Stimulated activated CD4-positive, alpha-beta T cell treated with anti-CD3 and anti-CD28 coated beads, TNF-alpha, amount 100 ng/mL, for 4 hours (primary cell): ENCODE data around the gene SERPINA9.
A peak's percentile ranks its signal among the peaks of the same experiment; 100 is the strongest.
"Not testable (repeated sequence)": the region's sequence is repeated elsewhere in the genome, so short reads cannot be mapped to it uniquely, and the experiment has no call there.

ENCODE experiments used
- DNase-seq, 3 experiments: peaks; one replicate each; pipeline ENCODE4 v3.0.0-alpha.2; 2020; ENCODE audit warnings: low read depth in 3 of 3

SERPINA9 gene

DNA sequence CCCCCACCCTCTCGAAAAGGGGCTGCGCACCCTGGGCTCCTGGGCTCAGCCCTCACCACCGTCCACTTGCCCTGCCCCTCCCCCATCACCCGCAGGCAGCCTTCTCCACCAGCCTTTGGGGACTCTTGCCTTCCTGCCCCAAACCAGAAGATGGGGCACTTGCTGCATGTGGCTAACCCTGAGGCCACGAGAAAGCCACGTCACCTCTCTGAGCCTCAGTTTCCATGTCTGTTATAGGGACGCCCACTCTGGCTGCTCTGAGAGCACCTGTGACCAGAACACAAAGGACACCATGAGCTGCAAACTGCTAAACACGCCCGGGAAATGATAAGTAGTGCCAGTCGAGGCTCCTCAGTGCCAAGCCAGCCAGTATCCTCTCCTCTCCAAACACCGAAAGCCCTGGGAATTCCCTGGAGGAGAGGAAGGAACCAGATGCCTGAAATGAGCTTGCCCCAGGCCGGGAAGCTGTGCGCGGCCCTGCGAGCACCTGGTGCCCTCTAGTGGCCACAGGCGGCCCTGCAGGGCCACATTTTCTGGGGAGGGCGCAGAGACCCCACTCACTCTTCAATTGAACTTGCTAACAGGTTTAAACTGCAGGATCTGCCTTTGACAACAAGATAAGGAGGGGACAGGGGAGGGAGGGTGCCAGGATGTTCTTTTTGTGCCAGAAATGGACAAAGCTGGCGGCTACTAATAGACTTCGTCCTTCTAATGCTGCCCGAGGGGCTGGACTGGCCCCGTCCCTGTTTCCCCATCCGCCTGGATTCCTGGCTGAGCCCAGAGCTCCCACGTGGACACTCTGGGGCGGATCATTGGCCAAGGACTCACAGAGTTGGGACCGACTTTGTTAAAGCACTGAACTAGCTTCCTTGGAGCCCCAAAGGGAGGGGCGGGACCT lies 10.2 kb upstream of the SERPINA9 start:
- peak in 1 of 3 experiments; percentile 31 for DNase-seq

DNA sequence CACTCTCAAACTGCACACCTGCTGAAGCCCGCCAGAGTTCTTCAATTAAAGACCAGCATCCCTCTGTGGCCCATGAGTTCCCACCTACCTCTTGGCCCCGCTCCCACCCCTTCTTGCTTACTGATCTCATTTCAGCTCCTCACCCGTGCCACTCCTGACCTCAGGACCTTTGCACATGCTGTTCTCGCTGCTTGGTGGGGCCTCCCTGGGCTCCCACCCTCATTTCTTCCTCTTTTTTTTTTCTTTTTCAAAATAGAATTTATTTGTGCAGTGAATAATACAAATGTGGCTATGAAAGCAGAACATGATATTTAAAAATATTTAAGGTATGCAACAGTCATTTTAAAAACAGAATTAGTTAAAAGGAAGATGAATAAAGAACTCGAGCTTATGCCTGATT lies 8.5 kb upstream of the SERPINA9 start:
- DNase-seq = no peak

DNA sequence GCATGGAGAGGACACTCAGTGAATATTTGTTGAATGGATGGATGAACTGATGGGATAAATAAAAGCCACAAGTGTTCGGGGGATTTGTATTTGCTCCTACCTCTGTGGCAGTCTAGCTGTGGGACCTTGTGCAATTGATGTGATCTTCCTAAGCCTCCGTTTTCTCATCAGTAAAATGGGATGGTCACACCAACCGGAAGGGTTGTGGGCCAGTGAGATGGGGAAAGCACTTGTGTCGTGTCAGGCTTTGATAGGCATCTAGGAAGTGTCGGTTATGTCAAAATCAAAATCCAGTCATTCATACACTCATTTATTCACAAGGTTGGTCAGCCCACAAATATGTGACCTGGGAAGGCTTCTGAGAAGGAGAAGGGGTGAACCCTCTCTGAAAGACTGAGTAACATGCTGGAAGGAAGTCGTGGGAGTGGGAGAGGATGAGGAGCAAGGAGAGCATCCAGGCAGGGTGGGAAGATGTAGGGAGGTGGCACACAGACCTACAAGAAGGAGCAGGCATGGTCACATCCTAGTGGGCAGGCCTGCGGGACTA lies 7.8 kb upstream of the SERPINA9 start:
- DNase-seq = no peak

DNA sequence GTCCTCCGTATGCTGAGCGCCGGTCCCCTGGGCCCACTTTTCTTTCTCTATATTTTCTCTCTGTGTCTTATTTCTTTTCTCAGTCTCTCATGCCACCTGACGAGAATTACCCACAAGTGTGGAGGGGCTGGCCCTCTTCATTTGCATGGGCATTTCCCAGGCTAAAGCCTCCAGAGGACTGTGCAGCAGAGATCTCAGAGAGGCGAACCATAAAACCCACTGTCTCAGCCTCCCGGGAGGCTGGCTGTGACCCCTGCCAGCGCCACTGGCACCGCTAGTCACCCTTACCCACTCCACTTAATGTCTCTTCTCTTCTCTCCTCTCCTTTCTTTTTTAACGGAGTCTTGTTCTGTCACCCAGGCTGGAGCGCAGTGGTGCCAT lies 7.1 kb upstream of the SERPINA9 start:
- DNase-seq = no peak

DNA sequence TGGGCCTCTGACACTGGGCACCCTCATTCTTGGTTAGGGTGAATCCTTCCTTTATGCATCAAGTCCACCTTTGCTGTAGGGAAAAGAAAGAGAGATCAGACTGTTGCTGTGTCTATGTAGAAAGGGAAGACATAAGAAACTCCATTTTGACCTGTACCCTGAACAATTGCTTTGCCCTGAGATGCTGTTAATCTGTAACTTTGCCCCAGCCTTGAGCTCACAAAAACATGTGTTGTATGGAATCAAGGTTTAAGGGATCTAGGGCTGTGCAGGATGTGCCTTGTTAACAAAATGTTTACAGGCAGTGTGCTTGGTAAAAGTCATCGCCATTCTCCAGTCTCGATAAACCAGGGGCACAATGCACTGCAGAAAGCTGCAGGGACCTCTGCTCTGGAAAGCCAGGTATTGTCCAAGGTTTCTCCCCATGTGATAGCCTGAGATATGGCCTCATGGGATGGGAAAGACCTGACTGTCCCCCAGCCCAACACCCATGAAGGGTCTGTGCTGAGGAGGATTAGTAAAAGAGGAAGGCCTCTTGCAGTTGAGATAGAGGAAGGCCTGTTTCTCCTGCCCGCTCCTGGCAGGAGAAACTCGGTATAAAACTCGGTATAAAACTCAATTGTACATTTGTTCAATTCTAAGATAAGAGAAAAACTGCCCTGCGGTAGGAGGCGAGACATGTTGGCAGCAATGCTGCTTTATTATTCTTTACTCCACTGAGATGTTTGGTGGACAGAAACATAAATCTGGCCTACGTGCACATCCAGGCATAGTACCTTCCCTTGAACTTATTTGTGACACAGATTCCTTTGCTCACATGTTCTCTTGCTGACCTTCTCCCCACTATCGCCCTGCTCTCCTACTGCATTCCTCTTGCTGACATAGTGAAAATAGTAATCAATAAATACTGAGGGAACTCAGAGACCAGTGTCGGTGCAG lies 6.4 kb upstream of the SERPINA9 start:
- DNase-seq = not testable (repeated sequence)

DNA sequence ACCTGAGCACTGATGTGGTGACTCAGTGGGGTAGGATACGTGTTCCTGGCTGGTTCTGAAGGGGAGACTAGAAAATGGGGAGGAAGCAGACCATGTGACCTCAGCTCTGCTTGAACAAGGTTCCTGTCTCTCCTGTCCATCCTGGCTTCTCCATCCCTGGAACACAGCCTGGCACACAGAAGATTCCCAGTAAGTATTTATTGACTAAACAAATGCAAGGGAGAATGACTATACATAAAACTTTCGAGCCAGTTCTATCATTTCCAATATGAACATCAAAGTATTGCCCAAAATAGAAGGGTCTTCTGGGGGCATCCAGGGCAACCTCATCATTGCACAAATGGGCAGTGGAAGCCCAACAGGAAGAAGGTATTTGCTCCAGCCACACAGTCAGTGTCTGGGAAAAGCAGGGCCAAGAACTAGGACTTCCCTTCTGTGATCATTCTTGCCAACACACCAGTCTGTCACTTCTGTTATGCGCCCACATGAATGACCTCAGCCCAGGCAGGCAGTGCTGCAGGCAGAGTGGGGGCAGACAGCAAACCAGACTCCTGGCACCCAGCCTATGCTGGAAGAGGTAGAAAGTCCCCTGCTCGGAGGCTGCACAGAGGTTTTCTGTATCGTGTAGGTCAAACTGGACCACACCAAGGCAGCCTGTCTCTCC lies 5.6 kb upstream of the SERPINA9 start:
- no peak for DNase-seq

DNA sequence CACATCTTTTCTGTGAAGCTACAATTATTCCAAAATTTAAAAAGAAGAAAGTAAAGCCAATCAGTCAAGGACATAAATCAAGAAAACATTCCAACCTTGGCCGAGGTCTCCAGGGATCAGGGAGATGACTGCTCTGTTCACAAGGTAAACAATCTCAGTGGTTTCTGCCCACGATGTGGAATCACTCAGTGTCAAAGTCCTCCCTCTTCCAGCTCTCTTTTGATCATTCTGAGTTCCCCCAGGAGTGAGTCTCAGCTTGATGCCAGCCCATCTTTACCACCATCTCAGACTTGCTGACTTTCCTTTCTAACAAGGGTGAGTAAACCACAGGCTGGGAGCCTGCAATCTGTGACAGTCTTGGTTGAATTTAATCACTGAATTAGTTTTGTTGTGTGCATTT lies 4.8 kb upstream of the SERPINA9 start:
- no peak for DNase-seq

DNA sequence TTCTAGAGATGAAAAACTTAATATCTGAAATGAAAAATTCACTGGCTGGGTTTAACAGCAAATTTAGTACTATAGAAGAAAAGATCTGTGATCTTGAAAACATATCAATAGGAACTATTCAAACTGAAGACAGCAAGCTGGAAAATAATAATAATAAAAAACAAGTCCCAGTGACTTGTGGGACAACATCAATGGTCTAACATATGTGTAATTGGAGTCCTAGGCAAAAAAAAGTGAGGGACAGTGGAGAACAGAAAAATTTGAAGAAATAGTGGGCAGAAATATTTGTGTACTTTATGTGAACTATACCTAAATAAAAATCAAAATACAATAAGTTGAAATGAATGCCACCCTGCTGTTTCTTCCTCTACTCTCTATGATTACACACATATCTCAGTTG lies 2.4 kb upstream of the SERPINA9 start:
- DNase-seq = no peak

DNA sequence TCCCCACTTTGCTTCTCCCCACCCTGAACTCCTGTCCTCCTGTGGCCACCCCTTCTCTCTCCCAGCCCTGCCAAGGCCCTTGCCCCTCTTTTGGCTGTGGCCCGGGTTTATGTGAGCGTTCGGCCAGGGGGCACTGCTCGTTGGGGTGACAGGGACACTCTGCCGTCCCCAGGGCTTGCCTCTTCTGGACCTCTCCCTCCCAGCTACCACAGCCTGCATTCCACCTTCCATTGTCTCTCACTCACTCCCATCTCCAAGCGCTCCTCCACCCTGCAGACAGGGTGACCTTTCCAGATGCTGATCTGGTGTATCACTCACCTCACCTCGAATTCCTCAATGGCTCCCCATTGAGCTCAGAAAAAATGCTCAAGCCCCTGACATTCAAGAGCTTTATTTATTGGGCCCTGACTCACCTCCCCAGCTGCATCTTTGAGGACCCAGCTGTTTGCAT lies 1.4 kb downstream of the SERPINA9 start:
- DNase-seq = no peak

DNA sequence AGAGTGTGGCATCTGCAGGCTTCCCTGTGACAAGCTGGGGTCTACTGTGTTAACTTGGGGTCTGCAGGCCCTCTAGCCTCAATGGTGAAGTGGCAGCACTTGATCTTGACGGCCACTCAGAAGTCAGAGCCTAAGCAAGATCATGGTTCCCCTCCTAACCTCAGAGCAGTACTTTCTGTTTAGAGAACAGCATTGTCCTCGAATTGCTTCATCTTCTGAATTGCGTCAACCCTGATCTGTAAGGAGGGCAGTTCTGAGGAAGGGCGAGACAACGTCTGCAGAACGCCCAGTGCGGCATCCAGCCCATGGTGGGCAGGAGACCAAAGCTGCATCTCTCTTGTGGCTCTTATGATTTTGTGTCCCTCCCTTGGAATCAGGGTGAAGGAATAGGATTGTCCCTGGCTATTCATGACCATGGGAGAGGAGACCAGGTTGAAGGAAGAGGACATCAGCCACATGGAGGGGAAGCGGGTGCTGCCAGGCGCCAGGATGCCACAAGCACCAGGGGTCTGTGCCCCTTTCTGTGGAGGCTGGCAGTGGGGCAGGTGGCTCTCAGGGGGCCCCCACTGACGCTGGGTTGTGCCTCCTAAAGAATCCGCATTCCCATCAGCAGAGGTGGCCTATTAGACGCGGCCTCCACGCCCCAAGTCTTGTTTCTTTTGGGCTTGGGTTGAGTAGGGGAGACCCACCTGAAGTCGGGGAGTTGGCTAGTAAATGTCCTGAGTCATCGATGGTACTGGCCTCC lies 2.2 kb downstream of the SERPINA9 start:
- no peak for DNase-seq

DNA sequence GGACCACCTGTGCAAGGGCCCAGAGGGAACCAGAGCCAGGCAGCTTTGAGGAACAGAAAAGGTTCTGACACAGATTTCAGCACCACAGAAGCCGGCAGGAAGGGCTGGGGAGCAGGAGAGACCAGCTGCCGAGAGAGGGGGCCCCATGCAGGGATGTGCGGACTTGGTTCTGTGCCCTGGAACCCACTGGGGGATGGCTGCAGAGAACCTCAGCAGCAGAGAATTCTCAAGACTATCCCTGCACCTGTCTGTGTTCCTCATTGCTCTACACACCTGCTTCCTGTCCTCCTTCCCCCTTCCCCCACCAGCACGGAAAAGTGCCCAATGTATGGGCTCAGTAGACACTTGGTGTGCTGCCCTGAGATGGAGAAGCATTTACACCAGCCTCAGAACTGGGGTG lies 3.2 kb downstream of the SERPINA9 start:
- DNase-seq = no peak

DNA sequence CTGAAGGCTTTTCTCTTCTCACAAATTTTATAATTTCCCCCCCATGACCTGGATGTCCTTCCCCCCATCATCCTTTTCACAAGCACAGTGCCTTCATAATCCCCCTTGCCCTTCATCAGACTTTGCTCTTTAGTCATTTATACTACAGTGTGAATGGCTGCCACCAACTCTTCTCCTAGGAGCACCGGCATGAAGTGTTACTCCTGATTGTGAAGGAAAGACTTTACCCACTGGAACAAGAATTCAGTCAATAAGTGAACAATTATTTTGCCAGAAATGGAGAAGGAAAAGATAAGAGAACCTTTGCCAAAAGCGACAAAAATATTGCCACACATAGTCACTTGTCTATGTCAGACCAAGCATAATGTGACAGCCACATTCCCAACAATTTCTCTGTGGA lies 5.0 kb downstream of the SERPINA9 start:
- no peak for DNase-seq

DNA sequence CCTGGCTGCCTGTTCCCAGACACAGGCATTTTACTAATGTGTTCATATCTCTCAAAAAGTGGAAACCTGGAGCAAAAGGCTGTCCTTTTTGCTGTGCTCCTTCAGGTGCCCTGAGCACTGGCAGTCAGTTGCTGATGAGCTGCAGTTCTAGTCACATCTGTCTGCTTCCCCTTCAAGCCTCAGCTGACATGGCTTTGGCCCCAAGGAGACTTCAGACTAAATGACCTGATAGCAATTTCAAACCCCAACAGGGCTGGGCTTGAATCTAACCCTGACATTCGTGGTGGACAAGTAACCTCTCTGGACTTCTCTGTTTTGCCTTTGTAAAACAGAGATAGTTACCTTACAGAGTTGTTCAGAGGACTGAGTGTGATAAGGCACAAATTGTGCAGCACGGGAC lies 5.7 kb downstream of the SERPINA9 start:
- no peak for DNase-seq

DNA sequence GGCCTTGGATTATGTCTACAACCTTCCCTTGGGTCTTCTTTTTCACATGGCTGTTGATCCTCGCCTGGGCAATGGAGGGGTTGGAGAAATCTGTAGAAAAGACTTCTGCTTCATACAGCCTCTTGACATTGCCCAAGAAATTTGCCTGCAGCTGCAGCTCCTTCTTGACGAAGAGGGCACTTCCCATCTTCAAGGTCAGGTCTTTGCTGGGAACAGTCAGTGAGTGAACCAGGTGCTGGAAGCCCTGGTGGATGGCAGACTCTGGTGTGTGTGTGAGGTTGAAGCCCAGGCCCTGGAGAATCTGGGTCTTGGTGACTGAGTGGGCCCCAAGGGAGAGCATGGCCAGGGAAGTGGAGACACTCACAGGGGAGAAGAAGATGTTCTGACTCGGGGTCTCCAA lies 6.7 kb downstream of the SERPINA9 start:
- no peak for DNase-seq

DNA sequence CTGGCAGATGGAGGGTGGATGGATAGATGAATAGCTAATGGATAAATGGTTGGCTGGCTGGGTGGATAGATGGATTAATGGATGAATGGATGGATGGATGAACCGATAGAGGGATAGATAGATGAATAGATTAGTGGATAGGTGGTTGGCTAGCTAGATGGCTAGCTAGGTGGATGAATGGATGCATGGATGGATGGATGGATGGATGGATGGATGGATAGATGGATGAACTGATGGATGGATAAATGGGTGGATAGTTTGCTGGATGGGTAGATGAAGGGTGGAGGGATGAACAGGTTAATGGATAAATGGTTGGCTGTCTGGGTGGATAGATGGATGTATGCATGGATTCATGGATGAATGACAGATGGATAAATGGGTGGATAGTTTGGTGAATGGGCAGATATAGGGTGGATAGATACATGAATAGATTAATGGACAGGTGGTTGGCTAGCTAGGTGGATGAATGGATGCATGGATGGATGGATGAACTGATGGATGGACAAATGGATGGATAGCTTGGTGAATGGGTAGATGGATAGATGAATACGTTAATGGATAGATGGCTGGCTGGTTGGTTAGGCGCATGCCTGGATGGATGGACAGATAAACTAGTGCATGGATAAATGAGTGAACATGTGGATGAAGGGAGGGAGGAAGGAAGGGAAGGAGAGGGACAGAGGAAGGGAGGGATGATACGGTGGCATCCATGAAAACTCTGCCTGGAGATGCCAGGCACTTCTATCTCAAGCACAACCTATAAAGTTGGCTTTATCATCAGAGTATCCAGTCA lies 8.1 kb downstream of the SERPINA9 start:
- no peak for DNase-seq

DNA sequence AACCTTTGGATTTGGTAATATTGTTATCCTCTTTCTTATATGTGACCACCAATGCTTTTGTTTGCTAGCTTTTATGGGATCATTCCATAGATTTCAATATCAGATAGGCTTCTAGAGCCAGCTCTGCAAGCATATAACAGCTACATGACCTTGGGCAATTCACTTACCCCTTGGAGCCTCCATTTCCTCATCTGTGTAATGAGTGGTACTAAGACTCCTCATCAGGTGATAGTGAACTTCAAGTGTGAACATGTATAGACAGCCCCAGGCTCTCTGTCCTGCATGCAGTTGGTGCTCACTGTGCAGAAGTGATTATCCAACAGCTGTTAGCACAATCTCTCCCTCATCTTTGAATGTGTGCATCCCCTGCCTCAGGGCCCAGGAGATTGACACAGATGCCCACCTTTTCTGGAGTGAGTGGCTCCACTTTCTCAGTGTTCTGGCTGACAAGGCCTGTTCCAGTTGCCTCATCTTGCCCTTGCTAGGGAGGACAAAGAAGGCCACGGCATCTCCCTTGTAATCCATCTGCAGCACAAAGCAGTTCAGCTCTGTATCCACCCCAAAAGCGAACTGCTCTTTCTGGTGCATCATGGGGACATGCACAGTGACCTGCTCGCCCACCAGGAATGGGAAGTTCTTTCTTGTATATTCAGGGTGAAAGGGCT lies 9.2 kb downstream of the SERPINA9 start:
- no peak for DNase-seq

DNA sequence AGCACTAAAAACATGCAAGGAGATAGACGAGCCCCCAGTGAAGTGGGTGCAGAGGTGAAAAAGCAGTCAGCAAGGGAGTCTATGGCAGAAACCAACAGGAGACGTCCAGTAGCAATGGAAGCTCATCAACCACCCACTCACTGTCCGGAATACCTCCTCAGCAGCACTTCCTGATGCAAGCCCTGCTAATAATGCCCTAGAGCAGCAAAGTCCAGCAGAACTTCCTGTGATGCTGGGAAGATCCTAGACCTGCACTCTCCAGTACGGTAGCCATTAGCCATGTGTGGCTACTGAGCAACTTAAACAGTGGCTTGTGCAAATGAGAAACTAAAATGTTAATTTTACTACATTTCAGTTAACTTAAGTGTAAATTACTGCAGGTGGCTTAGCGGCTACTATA lies 11.0 kb downstream of the SERPINA9 start:
- DNase-seq = no peak

DNA sequence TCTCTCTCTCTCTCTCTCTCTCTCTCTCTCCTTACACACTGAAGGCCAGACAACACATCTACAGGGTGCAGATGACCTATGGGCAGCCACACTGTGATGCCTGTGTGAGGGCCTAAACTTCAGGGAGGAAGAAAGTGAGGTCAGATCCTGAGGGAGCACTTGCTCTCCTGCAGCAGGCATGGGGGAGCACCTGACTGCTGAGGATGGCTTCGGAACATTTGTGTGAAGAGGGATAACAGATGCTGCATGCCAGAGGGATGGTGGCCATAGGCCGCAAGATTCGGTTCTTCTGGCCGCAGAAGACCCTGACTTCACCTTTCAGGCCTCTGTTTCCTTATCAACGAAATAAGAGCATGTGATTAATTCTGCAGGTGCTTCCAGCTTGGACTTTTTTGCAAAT lies 11.7 kb downstream of the SERPINA9 start:
- DNase-seq = no peak

DNA sequence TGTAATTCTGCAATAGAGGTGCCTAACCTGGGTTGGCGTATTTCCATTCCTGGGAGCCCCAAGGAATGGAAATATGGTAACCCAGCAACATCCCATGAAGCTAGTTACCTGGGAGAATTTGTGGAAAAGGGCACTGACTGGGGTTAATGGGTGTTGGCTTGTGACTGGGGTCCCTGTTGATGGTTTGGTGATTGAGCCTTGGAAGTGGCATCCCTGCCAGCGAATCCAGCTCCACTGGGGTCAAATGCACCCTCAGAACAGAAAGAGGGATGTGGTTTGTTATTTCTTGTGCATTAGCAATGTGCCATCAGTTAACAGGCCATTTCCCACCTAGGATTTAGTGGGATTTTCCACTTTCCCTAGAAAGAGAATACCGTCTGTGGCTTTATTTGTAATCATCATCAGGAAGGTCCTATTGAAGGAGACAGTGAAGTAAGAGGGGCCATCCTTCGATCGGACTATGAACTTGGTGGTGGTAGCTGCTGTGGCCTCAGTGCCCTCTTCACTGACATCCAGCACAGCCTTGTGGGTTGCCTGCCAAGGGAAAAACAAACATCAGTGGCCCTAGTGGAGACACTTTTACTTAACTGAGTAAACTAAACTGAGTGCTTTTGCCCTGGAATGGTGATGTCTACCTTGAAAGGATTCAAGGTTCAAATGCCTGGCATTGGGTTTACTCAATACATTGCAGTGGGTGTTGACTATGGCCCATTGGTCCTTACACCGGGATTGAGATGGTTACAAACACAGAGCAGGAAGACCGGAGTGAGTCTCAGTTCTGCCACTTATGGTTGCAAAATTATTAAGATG lies 13.0 kb downstream of the SERPINA9 start:
- DNase-seq = no peak
